WI38 (cell line): ENCODE data around the gene SUGCT.

Experiments used
- H3K4me3 ChIP-seq: 2 replicates; pipeline ENCODE4 v1.5.1; 2011; ENCODE audit warnings: low read depth, mild to moderate bottlenecking, control low read depth, low read length
- TF ChIP-seq, protein P1 (sequence below): IDR thresholded peaks from 2 replicates; pipeline ENCODE4 v1.5.1; 2012; ENCODE audit warnings: low read depth, mild to moderate bottlenecking, control low read depth, low read length

SUGCT gene

DNA sequence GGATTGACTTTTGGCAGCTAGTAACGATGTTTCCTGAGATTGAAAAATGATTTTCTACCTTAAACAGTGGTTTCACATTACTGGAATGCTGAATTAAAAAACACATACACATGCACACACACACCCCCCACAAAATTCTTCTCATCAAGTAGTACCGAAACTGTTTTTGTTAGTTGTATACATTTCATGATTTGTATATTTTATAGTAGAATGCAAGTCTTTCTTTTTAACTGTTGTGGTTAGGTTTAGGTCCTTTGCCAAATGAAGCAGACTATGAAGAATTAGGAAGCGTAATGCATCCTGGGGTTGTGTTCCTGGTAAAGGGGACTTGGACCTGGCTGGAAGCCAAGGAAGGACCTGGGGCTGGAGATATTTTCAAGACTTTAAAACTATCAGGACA is 505.8 kb downstream of the SUGCT start:
- H3K4me3 ChIP-seq: no peak overlapping the region
- TF ChIP-seq, protein P1, sequence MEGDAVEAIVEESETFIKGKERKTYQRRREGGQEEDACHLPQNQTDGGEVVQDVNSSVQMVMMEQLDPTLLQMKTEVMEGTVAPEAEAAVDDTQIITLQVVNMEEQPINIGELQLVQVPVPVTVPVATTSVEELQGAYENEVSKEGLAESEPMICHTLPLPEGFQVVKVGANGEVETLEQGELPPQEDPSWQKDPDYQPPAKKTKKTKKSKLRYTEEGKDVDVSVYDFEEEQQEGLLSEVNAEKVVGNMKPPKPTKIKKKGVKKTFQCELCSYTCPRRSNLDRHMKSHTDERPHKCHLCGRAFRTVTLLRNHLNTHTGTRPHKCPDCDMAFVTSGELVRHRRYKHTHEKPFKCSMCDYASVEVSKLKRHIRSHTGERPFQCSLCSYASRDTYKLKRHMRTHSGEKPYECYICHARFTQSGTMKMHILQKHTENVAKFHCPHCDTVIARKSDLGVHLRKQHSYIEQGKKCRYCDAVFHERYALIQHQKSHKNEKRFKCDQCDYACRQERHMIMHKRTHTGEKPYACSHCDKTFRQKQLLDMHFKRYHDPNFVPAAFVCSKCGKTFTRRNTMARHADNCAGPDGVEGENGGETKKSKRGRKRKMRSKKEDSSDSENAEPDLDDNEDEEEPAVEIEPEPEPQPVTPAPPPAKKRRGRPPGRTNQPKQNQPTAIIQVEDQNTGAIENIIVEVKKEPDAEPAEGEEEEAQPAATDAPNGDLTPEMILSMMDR: no peak

DNA sequence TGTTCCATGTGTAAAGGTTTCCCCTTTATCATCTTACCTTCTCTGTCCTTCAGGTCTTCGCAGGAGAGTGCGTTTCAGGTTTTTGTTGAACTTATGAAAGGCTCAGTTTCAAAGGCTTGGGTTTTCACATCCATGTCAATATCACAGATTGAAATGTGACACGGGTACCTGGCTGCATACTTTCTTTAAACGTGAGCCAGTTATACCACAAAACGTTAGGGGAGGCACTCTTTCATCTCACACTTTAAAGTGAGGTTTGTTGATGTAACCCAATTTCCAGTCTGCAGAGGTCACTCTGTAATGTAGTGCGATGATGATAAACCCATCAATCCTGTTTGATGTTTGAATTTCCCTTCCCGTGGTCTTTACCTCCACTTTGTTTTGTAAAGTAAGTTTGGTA is 506.9 kb downstream of the SUGCT start:
- TF ChIP-seq, protein P1: no peak
- no peak overlapping the region for H3K4me3 ChIP-seq

DNA sequence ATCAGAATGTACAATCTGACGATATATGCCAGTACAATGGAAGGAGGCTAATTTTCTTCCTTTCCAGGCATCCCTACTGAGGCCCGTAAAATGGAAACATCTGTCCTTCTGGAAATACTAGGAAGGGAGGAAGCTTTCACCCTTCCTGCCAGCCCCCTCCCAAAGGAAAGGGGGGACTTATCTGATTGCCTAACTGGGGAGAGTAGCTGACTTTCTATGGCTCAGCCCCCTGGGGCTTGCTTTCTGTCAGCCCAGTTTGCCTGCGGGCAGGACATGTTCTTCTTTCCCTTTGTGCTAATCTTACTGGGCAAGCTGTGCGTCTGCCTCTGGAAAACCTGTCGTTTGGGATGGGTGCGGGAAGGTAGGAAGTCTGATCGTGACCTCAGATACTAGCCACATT is 508.9 kb downstream of the SUGCT start:
- TF ChIP-seq, protein P1: no peak
- H3K4me3 ChIP-seq: no peak overlapping the region

DNA sequence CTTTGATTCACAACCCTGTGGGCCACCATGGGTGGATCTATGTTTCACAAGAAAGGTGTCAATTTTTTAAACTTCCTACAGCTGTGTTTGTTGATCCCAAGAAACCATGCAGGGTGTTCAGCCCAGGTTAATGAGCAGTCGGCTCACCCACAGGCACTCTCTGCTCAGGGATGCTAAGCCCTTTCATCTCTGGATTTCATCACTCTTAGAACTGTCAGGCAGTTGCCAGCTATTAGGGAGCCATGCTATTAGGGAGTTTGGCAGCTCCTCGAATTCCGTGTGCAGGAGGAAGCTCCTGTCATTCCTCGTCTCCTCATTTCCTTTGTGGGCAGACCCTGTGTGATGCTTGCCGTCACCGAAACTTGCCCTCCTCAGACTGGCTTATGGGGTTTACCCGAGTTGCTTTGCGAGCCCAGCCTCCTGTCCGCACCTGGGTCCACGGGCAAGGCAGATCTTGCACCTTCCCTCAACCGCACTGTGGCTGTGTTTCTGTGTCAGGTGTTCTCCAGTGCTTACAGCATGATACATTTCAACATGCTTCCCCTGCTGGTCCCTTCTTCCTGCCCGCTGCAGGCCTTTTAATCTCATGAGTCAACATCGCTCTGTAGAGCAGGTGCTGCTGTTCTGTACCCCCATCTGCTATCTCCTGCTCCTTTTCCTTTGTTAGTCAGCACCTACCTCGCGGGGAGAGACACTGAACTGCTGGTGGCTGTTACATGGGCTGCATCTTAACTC is 509.8 kb downstream of the SUGCT start:
- TF ChIP-seq, protein P1: no peak
- H3K4me3 ChIP-seq: no peak overlapping the region

DNA sequence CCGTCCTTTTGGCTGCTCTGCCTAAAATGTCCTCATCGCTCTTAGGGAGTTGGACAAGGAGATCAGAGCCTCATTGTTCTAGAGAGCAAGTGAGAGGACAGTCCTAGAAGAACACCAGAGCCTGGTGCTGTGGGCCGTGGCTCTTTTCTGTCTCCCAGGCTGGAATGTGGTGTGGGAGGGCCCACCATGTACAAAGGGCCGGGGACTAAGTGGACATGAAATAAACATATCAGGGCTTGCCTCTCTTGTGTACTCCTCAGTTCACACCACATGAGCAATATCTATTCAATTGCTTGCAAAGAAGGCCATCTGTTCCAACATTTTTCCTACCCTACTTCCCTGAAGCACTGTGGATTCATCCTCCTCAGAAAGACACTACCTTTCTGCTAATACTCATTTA is 510.4 kb downstream of the SUGCT start:
- no peak overlapping the region for H3K4me3 ChIP-seq
- TF ChIP-seq, protein P1: no peak

DNA sequence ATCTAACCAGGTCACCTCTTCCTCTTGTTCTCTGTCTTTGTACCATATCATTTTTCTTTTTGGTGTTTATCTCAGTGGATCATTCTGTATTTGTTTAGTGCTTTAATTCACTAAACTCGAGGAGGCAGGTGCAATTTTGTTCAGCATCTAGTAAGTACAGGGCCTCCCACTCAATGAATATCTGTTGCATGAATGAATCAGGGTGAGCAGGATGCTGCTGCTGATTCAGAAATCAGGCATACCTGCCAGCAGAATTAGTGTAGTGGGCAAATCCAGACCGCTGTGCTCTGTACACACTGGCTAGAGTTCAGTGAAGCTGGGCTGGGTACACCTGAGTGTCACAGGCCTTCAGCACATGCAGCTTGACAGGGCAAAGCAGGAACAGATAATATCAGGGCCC is 511.9 kb downstream of the SUGCT start:
- H3K4me3 ChIP-seq: no peak overlapping the region
- TF ChIP-seq, protein P1: no peak

DNA sequence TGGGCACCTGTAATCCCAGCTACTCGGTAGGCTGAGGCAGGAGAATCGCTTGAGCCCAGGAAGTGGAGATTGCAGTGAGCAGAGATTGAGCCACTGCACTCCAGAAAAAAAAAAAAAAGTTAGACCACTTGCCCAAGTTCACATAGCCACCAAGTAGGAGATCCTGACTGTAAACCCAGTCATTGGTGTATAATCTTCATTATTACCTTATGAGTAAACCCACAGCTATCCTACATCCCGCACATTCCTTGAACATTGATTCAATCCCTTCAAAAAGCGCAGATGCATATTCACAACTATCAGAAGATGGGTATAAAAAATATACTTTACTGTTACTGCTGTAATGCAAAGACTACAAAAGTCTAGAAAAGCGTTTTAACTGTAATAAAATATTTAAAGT is 512.9 kb downstream of the SUGCT start:
- H3K4me3 ChIP-seq: no peak overlapping the region
- TF ChIP-seq, protein P1: no peak
